Ovary (tissue), 9 donors: ENCODE measurements around the gene IL11RA. TPM values are rescaled to one million over a fixed set of nuclear protein-coding genes. Genes with fewer than 3 reads are reported as not detected.

Source experiments
- DNase-seq, 5 donors: peaks; one replicate each; pipeline ENCODE4 v3.0.0-alpha.2; 2019 to 2020
- H3K27ac ChIP-seq, 2 donors: fragments of 200-600 bp; one replicate each; pipeline versions ENCODE4 v1.5.1 to v1.8.0; 2019 to 2022
- H3K27me3 ChIP-seq: fragments of 200-600 bp; one replicate; pipeline ENCODE4 v1.8.0; 2022
- H3K36me3 ChIP-seq: fragments of 200-600 bp; sonication (generic); one replicate; pipeline ENCODE4 v1.5.1; 2019
- H3K4me1 ChIP-seq: one replicate; pipeline ENCODE4 v1.8.1; 2013; ENCODE audit warnings: mild to moderate bottlenecking, moderate library complexity; ENCODE audit not compliant: insufficient read depth
- H3K4me3 ChIP-seq: fragments of 200-600 bp; sonication (generic); one replicate; pipeline ENCODE4 v1.5.1; 2017
- H3K9me3 ChIP-seq, 2 donors: fragments of 200-600 bp in 1 of 2; sonication (generic) in 1 of 2; one replicate each; pipeline versions ENCODE4 v1.5.1 to v1.8.1; 2013 to 2019; ENCODE audit warnings: mild to moderate bottlenecking in 1 of 2, moderate library complexity in 1 of 2
- EP300 ChIP-seq: sonication (generic); formaldehyde crosslinking; IDR thresholded peaks from one replicate; pipeline ENCODE4 v1.6.1; 2017; ENCODE audit warnings: antibody characterized with exemption
- POLR2A ChIP-seq: fragments of 450-650 bp; IDR thresholded peaks from one replicate; pipeline ENCODE4 v1.6.1; 2017; ENCODE audit warnings: antibody characterized with exemption, mild to moderate bottlenecking, moderate library complexity
- WGBS, 3 donors: extraction: QIAGEN DNeasy Blood & Tissue Kit in 1 of 3; methylation state at CpG; one replicate each; pipeline versions ENCODE4 v1.1.5 to v1.1.7; 2013 to 2017; 5-methylcytosine and 5-hydroxymethylcytosine counted together
- intact Hi-C, 4 donors: fragments of 100-400 bp; cut with DNase I; formaldehyde crosslinking; loops; one replicate each; pipeline versions ENCODE4 v1.11.0 to v1.15.1; 2022 to 2023
- polyA plus RNA-seq, 2 donors: library from polyadenylated mRNA; stranded (reverse); fragments of 200-250 nt in 1 of 2; fragments of 350-450 nt in 1 of 2; fragmentation: Illumina TruSeq in 1 of 2; extraction: RNeasy Lipid Tissue Mini Kit (QIAGEN cat#74804) in 1 of 2; gene quantifications; one replicate each; pipeline ENCODE4 v1.2.3, GENCODE V29; 2013 to 2014
- total RNA-seq, 7 donors: library from RNA; depleted of rRNA in 2 of 7; stranded (reverse); fragments of >200 nt in 2 of 7; fragmentation: NEBNext Ultra II Directional in 3 of 7; extraction: Animal tissue kit (Norgen Biotek cat#: 25700) in 3 of 7; gene quantifications; one replicate each; pipeline versions ENCODE4 v1.1.0 to v1.2.4, GENCODE V29; 2016 to 2023
- TF ChIP-seq, protein P1 (sequence below), 3 donors: fragments of 450-650 bp in 2 of 3; fragments of 200-600 bp in 1 of 3; IDR thresholded peaks; one replicate each; pipeline versions ENCODE4 v1.5.1 to v1.8.0; 2016 to 2022; ENCODE audit warnings: antibody characterized with exemption in 3 of 3, mild to moderate bottlenecking in 1 of 3
- donor health status: DM: no; HTN: no; CAD: no; lungs with moderate emphysema.
- donor health status: DM: no; HTN: no; CAD: no.
- donor health status: Bipolar disorder and iron deficiency.
- donor health status: DM: yes; HTN: yes; CAD: no.
- donor health status: DM: no; HTN: no; CAD: no.
- donor health status: DM: yes; HTN: yes; CAD: no.

The IL11RA gene
- total and polyA plus RNA-seq, 9 donors: 17.3 to 54.3 (median 35.8) TPM

DNA sequence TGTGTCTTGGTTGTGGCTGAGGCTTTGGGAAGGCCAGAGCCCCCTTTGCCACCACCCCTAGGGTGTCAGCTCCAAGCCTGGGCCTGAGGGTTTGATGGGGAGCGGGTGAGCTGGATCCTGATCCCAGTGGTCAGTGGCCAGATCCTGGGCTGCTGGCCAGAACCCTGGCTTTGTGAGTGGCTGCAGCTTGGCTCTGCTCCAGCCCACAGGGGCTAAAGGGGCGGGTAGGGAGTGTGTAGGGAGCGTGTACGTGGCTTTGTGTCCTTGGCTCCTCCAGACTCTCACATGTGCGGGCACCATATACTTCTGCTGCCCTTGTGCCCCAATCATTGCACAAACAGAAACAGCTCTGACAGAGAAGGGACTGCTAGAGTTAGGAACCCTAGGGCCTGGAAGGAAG is 1.2 kb upstream of the IL11RA start:
- peak in 4 of 5 donors; percentile 48 to 71 (median 64) for DNase-seq
- peaks cover 48% of the 10 kb centered on the region for H3K4me1 ChIP-seq

DNA sequence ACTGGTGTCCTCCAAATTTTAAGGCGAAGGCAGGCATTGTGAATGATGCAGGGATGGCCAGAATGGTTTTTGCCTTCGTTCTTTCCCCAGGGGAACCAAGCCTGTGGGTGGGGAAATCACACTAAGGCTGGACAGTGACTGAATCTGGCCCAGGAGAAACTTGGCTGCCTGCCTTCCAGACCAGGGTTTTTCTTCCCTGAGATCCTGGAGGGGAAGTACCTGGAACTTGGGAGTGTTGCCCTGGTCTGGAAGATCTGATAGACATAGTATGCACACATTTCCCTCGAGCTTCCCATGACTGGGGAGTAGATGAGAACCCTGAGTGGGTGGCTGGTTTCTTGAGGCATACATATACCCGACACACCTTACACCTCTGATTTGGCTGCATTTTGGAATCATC is 664 bp upstream of the IL11RA start:
- 26 to 36% (median 27%) methylated on average over 4 of the region's 4 CpGs for WGBS, 3 donors
- TF ChIP-seq, protein P1, sequence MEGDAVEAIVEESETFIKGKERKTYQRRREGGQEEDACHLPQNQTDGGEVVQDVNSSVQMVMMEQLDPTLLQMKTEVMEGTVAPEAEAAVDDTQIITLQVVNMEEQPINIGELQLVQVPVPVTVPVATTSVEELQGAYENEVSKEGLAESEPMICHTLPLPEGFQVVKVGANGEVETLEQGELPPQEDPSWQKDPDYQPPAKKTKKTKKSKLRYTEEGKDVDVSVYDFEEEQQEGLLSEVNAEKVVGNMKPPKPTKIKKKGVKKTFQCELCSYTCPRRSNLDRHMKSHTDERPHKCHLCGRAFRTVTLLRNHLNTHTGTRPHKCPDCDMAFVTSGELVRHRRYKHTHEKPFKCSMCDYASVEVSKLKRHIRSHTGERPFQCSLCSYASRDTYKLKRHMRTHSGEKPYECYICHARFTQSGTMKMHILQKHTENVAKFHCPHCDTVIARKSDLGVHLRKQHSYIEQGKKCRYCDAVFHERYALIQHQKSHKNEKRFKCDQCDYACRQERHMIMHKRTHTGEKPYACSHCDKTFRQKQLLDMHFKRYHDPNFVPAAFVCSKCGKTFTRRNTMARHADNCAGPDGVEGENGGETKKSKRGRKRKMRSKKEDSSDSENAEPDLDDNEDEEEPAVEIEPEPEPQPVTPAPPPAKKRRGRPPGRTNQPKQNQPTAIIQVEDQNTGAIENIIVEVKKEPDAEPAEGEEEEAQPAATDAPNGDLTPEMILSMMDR (IDR thresholded peaks at IDR 0.05): no peak
- TF ChIP-seq POLR2A (no peak), EP300 (no peak)

More for the DNA sequence above, 1.2 kb upstream of the IL11RA start:
- no peaks in the 10 kb centered on the region for H3K9me3 ChIP-seq
- H3K36me3 ChIP-seq: no peaks in the 10 kb centered on the region
- peak overlapping the region in 1 of 2 donors; percentile 81 for H3K27ac ChIP-seq
- no peaks in the 10 kb centered on the region for H3K27me3 ChIP-seq
- no peak overlapping the region for H3K4me3 ChIP-seq
- 37 to 49% (median 42%) methylated on average over 5 of the region's 5 CpGs for WGBS, 3 donors
- TF ChIP-seq, protein P1 (IDR thresholded peaks at IDR 0.05): no peak
- TF ChIP-seq POLR2A (no peak), EP300 (no peak)
- intact Hi-C loops: no loop called here

DNA sequence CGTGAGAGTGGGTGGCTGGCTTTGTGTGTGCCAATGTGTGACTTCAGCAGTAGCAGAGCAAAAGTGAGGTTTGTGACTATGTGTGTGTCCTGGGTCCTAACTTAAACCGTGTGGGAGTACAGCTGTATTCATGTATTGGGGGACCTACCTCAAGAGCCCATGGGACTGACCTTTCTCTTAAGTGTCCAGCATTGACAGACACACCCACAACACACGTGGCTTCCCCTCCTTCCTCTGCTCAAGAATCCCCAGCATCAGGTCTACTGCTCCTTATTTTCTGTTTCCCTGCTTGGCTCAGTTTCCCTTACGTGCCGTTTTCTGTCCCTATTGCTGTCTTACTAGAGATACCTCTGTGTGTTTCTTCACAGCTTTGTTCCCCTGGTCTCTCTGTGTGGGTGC is 616 bp downstream of the IL11RA start:
- Histone ChIP-seq H3K4me3 (peak overlapping the region; percentile 36), H3K9me3 (no peaks in the 10 kb centered on the region), H3K27me3 (no peaks in the 10 kb centered on the region), H3K27ac (peak overlapping the region; percentile 71 to 81), H3K36me3 (no peaks in the 10 kb centered on the region), H3K4me1 (peaks cover 40% of the 10 kb centered on the region)
- no peak for DNase-seq
- intact Hi-C loops: no loop called here
- WGBS, 3 donors: 15 to 22% (median 16%) methylated on average over 5 of the region's 5 CpGs
- no peak for TF ChIP-seq POLR2A
- TF ChIP-seq, protein P1 (IDR thresholded peaks at IDR 0.05): no peak
- no peak for TF ChIP-seq EP300

More for the DNA sequence above, 664 bp upstream of the IL11RA start:
- peaks cover 46% of the 10 kb centered on the region for H3K4me1 ChIP-seq
- intact Hi-C loops: no loop called here
- peak overlapping the region; percentile 36 for H3K4me3 ChIP-seq
- H3K9me3 ChIP-seq: no peaks in the 10 kb centered on the region
- no peaks in the 10 kb centered on the region for H3K36me3 ChIP-seq
- no peaks in the 10 kb centered on the region for H3K27me3 ChIP-seq
- DNase-seq: peak in 4 of 5 donors; percentile 52 to 58 (median 56)
- peak overlapping the region in 1 of 2 donors; percentile 81 for H3K27ac ChIP-seq

DNA sequence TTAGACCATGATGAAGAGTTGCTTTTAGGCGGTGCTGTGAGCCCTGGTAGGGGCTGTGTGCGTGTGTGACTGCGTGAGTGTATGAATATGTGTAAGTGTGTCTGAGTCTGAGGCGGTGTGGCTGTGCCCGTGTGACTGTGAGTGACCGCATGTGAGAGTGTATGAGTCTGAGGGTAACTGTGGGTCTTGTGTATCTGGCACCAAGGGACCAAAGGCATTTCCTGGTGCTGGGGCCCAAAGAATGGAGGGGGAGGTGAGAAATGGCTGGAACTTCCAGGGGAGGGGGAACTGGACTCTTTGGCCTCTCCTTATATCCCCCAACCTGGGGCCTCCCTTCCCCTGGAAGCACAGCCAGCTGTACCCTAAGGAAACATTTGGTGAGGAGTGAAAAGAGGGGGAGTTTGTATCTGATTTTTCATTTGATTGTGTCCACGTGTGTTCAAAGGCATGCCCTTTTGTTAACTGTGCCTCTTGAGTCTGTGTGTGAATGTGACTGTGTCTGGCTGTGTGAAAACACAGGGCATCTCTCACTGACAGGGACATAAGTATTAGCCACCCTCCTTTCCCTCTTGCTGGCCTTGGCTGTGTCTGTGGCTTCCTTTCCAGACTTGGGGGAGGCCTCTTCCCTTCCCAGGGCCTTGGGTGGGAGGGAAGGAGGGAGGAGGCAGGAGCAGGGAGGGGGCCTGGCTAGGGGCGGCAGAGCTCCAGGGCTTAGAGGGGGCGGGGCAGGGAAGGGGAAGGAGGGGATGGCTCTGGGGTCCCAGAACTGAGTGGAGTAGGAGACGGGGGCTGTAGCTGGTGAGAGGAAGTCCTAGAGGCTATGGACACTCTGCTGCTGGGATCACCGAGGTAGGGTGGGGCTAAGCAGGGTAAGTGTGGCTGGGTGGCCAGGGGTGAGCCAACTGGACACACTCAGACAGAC is 1.4 kb downstream of the IL11RA start:
- intact Hi-C loops: no loop called here
- Histone ChIP-seq H3K27ac (peak overlapping the region; percentile 71 to 81), H3K27me3 (no peaks in the 10 kb centered on the region), H3K9me3 (no peaks in the 10 kb centered on the region), H3K4me3 (no peak overlapping the region), H3K36me3 (no peaks in the 10 kb centered on the region), H3K4me1 (peaks cover 38% of the 10 kb centered on the region)
- peak; percentile 69 to 82 (median 78) for DNase-seq
- WGBS, 3 donors: 30 to 37% (median 31%) methylated on average over 11 of the region's 11 CpGs
- TF ChIP-seq POLR2A (no peak), EP300 (no peak)
- TF ChIP-seq, protein P1 (IDR thresholded peaks at IDR 0.05): no peak
